IMR-90 (cell line): ENCODE measurements around the gene C1QTNF12. TPM values are rescaled to one million over a fixed set of nuclear protein-coding genes. Genes with fewer than 3 reads are reported as not detected.

Experiments
- ATAC-seq: fragments of 200-7000 bp; cut with Tn5 transposase; 2 replicates; pipeline ENCODE4 v1.9.1; 2020; ENCODE audit warnings: low read depth, mild to moderate bottlenecking, moderate library complexity
- BruUV-seq: library from RNA; stranded (reverse); fragments of 400-500 nt; replicated peaks from 2 replicates; lab custom pipeline; 2021; lab: Mats Ljungman, UMichigan
- CTCF ChIA-PET: fragments of 300-600 bp; formaldehyde crosslinking; extraction: SDS; loops from one replicate; lab custom pipeline; 2021; ENCODE audit warnings: antibody characterized with exemption; lab: Yijun Ruan, JAX
- POLR2A ChIA-PET: fragments of 300-600 bp; sonication (Branson Sonifier 250); formaldehyde crosslinking; loops from one replicate; lab custom pipeline; 2022; ENCODE audit warnings: antibody characterized with exemption; ENCODE audit not compliant: unreplicated experiment; lab: Charles Lee
- DNase-seq: peaks from one replicate; pipeline ENCODE4 v3.0.0; 2013
- H2AFZ ChIP-seq: replicated peaks from 2 replicates; pipeline ENCODE3; 2013; ENCODE audit warnings: low read length, mild to moderate bottlenecking; ENCODE audit not compliant: poor library complexity
- H2AK5ac ChIP-seq: 2 replicates; pipeline ENCODE4 v1.6.1; 2013; ENCODE audit warnings: low read depth, low read length, inconsistent platforms
- H2AK9ac ChIP-seq: replicated peaks from 2 replicates; pipeline ENCODE3; 2013; ENCODE audit warnings: mild to moderate bottlenecking, low read depth, low read length, moderate library complexity; ENCODE audit not compliant: poor library complexity
- H2BK120ac ChIP-seq: 2 replicates; pipeline ENCODE4 v1.6.1; 2013; ENCODE audit warnings: low read depth, low read length, inconsistent platforms
- H2BK15ac ChIP-seq: 3 replicates; pipeline ENCODE4 v1.6.1; 2013; ENCODE audit warnings: low read depth, low read length, inconsistent platforms
- H2BK20ac ChIP-seq: 2 replicates; pipeline ENCODE4 v1.6.1; 2013; ENCODE audit warnings: low read depth, mild to moderate bottlenecking, inconsistent platforms, low read length, moderate library complexity
- H2BK5ac ChIP-seq: 2 replicates; pipeline ENCODE4 v1.6.1; 2013; ENCODE audit warnings: mild to moderate bottlenecking, low read depth, low read length, inconsistent platforms; ENCODE audit not compliant: poor library complexity, severe bottlenecking
- H3K14ac ChIP-seq: replicated peaks from 2 replicates; pipeline ENCODE4 v1.6.1; 2013; ENCODE audit warnings: low read depth, low read length, inconsistent platforms
- H3K18ac ChIP-seq: 2 replicates; pipeline ENCODE4 v1.6.1; 2013; ENCODE audit warnings: low read depth, low read length, control low read depth
- H3K23ac ChIP-seq: 2 replicates; pipeline ENCODE4 v1.6.1; 2013; ENCODE audit warnings: low read depth, low read length, inconsistent platforms
- H3K27ac ChIP-seq: 2 replicates; pipeline ENCODE4 v1.5.1; 2013; ENCODE audit warnings: mild to moderate bottlenecking, control low read depth, low read length; ENCODE audit not compliant: insufficient read depth
- H3K27me3 ChIP-seq: 2 replicates; pipeline ENCODE4 v1.6.1; 2013; ENCODE audit warnings: low read length; ENCODE audit not compliant: control insufficient read depth, insufficient read depth
- H3K36me3 ChIP-seq: 2 replicates; pipeline ENCODE4 v1.6.1; 2013; ENCODE audit warnings: low read length, mixed read lengths; ENCODE audit not compliant: control insufficient read depth, insufficient read depth
- H3K4ac ChIP-seq: 2 replicates; pipeline ENCODE4 v1.6.1; 2013; ENCODE audit warnings: low read depth, low read length, inconsistent platforms
- H3K4me1 ChIP-seq: 2 replicates; pipeline ENCODE4 v1.6.1; 2013; ENCODE audit warnings: low read length, mixed read lengths; ENCODE audit not compliant: control insufficient read depth, insufficient read depth
- H3K4me2 ChIP-seq: 2 replicates; pipeline ENCODE4 v1.6.1; 2013; ENCODE audit warnings: low read depth, mild to moderate bottlenecking, control low read depth, low read length, moderate library complexity
- H3K4me3 ChIP-seq: 2 replicates; pipeline ENCODE4 v1.5.1; 2013; ENCODE audit warnings: low read depth, mild to moderate bottlenecking, control low read depth, low read length, moderate library complexity; ENCODE audit not compliant: insufficient read depth
- H3K56ac ChIP-seq: 2 replicates; pipeline ENCODE4 v1.6.1; 2013; ENCODE audit warnings: low read length, inconsistent platforms; ENCODE audit not compliant: insufficient read depth; ENCODE audit errors: extremely low read depth
- H3K79me1 ChIP-seq, 2 experiments: 2 replicates each; pipeline ENCODE4 v1.6.1; 2013; ENCODE audit warnings: low read length in 2 of 2, inconsistent platforms in 1 of 2, low read depth in 1 of 2
- H3K9ac ChIP-seq: 2 replicates; pipeline ENCODE4 v1.6.1; 2013; ENCODE audit warnings: low read depth, low read length, control low read depth
- H3K9me1 ChIP-seq: 2 replicates; pipeline ENCODE4 v1.6.1; 2013; ENCODE audit warnings: low read length, inconsistent platforms; ENCODE audit not compliant: insufficient read depth
- H3K9me3 ChIP-seq: 2 replicates; pipeline ENCODE4 v1.6.1; 2013; ENCODE audit warnings: low read length; ENCODE audit not compliant: control insufficient read depth, insufficient read depth
- H4K20me1 ChIP-seq: 2 replicates; pipeline ENCODE4 v1.6.1; 2013; ENCODE audit warnings: low read length, inconsistent platforms; ENCODE audit not compliant: insufficient read depth
- H4K5ac ChIP-seq: 2 replicates; pipeline ENCODE4 v1.6.1; 2013; ENCODE audit warnings: mild to moderate bottlenecking, low read depth, low read length, control low read depth
- H4K8ac ChIP-seq, 2 experiments: 2 replicates each; pipeline ENCODE4 v1.6.1; 2013; ENCODE audit warnings: low read depth in 2 of 2, low read length in 2 of 2, control low read depth in 1 of 2, inconsistent platforms in 1 of 2
- H4K91ac ChIP-seq: 2 replicates; pipeline ENCODE4 v1.6.1; 2013; ENCODE audit warnings: low read depth, low read length, inconsistent platforms; ENCODE audit not compliant: insufficient read depth
- BHLHE40 ChIP-seq: fragments of 150-350 bp; IDR thresholded peaks from 2 replicates; pipeline ENCODE4 v1.6.1; 2016; ENCODE audit warnings: mild to moderate bottlenecking, low read depth, low read length
- FOS ChIP-seq: fragments of 150-350 bp; IDR thresholded peaks from 2 replicates; pipeline ENCODE4 v1.6.1; 2016; ENCODE audit warnings: low read depth, low read length
- MXI1 ChIP-seq: IDR thresholded peaks from 2 replicates; pipeline ENCODE4 v1.6.1; 2012; ENCODE audit warnings: low read depth, mild to moderate bottlenecking, low read length, moderate library complexity, borderline replicate concordance
- POLR2A ChIP-seq: IDR thresholded peaks from 2 replicates; pipeline ENCODE4 v1.6.1; 2012; ENCODE audit warnings: mild to moderate bottlenecking, low read depth, low read length
- RAD21 ChIP-seq: IDR thresholded peaks from 2 replicates; pipeline ENCODE4 v1.6.1; 2012; ENCODE audit warnings: low read length, improper control_type of control experiment
- RFX5 ChIP-seq: IDR thresholded peaks from 2 replicates; pipeline ENCODE4 v1.8.0; 2012; ENCODE audit warnings: low read depth, mild to moderate bottlenecking, low read length, moderate library complexity
- SMC3 ChIP-seq: fragments of 150-350 bp; IDR thresholded peaks from 2 replicates; pipeline ENCODE4 v1.6.1; 2016; ENCODE audit warnings: low read depth, mild to moderate bottlenecking, antibody characterized with exemption, low read length, moderate library complexity
- whole genome bisulfite sequencing, 2 experiments: methylation state at CpG; one replicate each; pipeline versions ENCODE4 v1.1.5 to v1.1.7; 2013; ENCODE audit warnings: missing lambda C conversion rate in 2 of 2; ENCODE audit not compliant: insufficient read length in 1 of 2; ENCODE audit errors: extremely low coverage in 2 of 2; 5-methylcytosine and 5-hydroxymethylcytosine counted together
- dilution Hi-C: fragments of 300-500 bp; cut with HindIII; formaldehyde crosslinking; loops from one replicate; pipeline ENCODE4 v1.14.3; 2018; ENCODE audit warnings: low sequenced_read_pairs; ENCODE audit not compliant: unreplicated experiment
- in situ Hi-C: fragments of 300-500 bp; cut with MboI; formaldehyde crosslinking; loops from 3 replicates; pipeline ENCODE4 v1.14.3; 2019; ENCODE audit warnings: low sequenced_read_pairs, inconsistent platforms, mixed read lengths
- intact Hi-C: fragments of 100-400 bp; cut with micrococcal nuclease; formaldehyde crosslinking; loops from 2 replicates; pipeline ENCODE4 v1.10.0; 2022
- polyA plus RNA-seq, 3 experiments: library from polyadenylated mRNA; depleted of rRNA; stranded (reverse); fragments of >200 nt; gene quantifications; 2 replicates each; pipeline ENCODE4 v1.2.3, GENCODE V29; 2012; ENCODE audit warnings: low replicate concordance in 1 of 3
- total RNA-seq: library from RNA; depleted of rRNA; stranded (reverse); fragments of >200 nt; gene quantifications from 2 replicates; pipeline ENCODE4 v1.2.3, GENCODE V29; 2012
- TF ChIP-seq, protein P1 (sequence below): fragments of 150-350 bp; IDR thresholded peaks from 2 replicates; pipeline ENCODE4 v1.6.1; 2016; ENCODE audit warnings: low read depth, mild to moderate bottlenecking, low read length, moderate library complexity, borderline replicate concordance
- TF ChIP-seq, protein P2 (sequence below): conservative IDR thresholded peaks from 2 replicates; pipeline ENCODE4 v1.5.1; 2012; ENCODE audit warnings: mild to moderate bottlenecking, low read depth, low read length, improper control_type of control experiment

The C1QTNF12 gene
- total and polyA plus RNA-seq, 2 of the 4 experiments (the other 2 are of a cell fraction), result 0.36 to 1.1 TPM

- no peaks in the 10 kb centered on the region for H3K36me3 ChIP-seq
- DNase-seq (no peak), ATAC-seq (no peak)
- H3K9me1 ChIP-seq, result no peaks in the 10 kb centered on the region
- H3K4me3 ChIP-seq, result no peak overlapping the region
- intact Hi-C loops (no loop called here), in situ Hi-C loops (no loop called here), dilution Hi-C loops (no loop called here)
- H2BK20ac ChIP-seq, result no peak overlapping the region
- H3K4me2 ChIP-seq, result no peak overlapping the region
- no peak overlapping the region for H3K4ac ChIP-seq
- 73% methylated on average over 6 of the region's 13 CpGs; no CpG with 5 or more reads in 1 of the 2 experiments for WGBS, 2 experiments
- no TSS peak for BruUV-seq
- TF ChIP-seq POLR2A (no peak), MXI1 (no peak), RFX5 (no peak), FOS (no peak), SMC3 (no peak), RAD21 (no peak), BHLHE40 (no peak)
- TF ChIP-seq, protein P1, sequence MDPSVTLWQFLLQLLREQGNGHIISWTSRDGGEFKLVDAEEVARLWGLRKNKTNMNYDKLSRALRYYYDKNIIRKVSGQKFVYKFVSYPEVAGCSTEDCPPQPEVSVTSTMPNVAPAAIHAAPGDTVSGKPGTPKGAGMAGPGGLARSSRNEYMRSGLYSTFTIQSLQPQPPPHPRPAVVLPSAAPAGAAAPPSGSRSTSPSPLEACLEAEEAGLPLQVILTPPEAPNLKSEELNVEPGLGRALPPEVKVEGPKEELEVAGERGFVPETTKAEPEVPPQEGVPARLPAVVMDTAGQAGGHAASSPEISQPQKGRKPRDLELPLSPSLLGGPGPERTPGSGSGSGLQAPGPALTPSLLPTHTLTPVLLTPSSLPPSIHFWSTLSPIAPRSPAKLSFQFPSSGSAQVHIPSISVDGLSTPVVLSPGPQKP, result no peak
- TF ChIP-seq, protein P2, sequence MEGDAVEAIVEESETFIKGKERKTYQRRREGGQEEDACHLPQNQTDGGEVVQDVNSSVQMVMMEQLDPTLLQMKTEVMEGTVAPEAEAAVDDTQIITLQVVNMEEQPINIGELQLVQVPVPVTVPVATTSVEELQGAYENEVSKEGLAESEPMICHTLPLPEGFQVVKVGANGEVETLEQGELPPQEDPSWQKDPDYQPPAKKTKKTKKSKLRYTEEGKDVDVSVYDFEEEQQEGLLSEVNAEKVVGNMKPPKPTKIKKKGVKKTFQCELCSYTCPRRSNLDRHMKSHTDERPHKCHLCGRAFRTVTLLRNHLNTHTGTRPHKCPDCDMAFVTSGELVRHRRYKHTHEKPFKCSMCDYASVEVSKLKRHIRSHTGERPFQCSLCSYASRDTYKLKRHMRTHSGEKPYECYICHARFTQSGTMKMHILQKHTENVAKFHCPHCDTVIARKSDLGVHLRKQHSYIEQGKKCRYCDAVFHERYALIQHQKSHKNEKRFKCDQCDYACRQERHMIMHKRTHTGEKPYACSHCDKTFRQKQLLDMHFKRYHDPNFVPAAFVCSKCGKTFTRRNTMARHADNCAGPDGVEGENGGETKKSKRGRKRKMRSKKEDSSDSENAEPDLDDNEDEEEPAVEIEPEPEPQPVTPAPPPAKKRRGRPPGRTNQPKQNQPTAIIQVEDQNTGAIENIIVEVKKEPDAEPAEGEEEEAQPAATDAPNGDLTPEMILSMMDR, result no peak
- no peaks in the 10 kb centered on the region for H3K79me1 ChIP-seq
- no peak overlapping the region for H3K23ac ChIP-seq
- peak overlapping the region; percentile 2 for H2AFZ ChIP-seq
- ChIA-PET CTCF (no interaction called here), POLR2A (no interaction called here)
- no peak overlapping the region for H3K18ac ChIP-seq
- H3K9ac ChIP-seq, result no peak overlapping the region
- H2BK120ac ChIP-seq, result no peak overlapping the region
- no peak overlapping the region for H2AK5ac ChIP-seq
- no peaks in the 10 kb centered on the region for H4K20me1 ChIP-seq
- H2BK15ac ChIP-seq, result no peak overlapping the region
- no peak overlapping the region for H4K5ac ChIP-seq
- peaks cover 11% of the 10 kb centered on the region for H3K9me3 ChIP-seq
- H2BK5ac ChIP-seq, result no peak overlapping the region
- H3K14ac ChIP-seq, result no peak overlapping the region
- H3K27me3 ChIP-seq, result no peaks in the 10 kb centered on the region; the same call in 1 of the 2 replicates
- no peak overlapping the region for H4K91ac ChIP-seq
- H4K8ac ChIP-seq, result no peak overlapping the region
- H3K4me1 ChIP-seq, result no peaks in the 10 kb centered on the region
- no peak overlapping the region for H2AK9ac ChIP-seq
- no peak overlapping the region for H3K27ac ChIP-seq
- H3K56ac ChIP-seq, result no peak overlapping the region
Measured at GRCh38 chr1:1196431-1197187, 49.9 kb downstream of the C1QTNF12 start.
